A673 (cell line): Measurements from ENCODE around the gene COG2.

Experiments used
- CTCF ChIP-seq: fragments of 300-800, 200-600 bp; sonication (generic); conservative IDR thresholded peaks from 2 replicates; pipeline ENCODE4 v1.5.1; 2017; ENCODE audit warnings: low read depth, mild to moderate bottlenecking, antibody characterized with exemption, low read length, moderate library complexity, mixed read lengths
- EZH2 ChIP-seq: fragments of 200-600 bp; sonication (generic); IDR thresholded peaks from 2 replicates; pipeline ENCODE4 v1.6.1; 2017; ENCODE audit warnings: borderline replicate concordance, low read depth, mild to moderate bottlenecking, mixed read lengths, antibody characterized with exemption, low read length; ENCODE audit not compliant: poor library complexity, severe bottlenecking

- no peak for TF ChIP-seq CTCF
- TF ChIP-seq EZH2 = no peak
Measured at GRCh38 chr1:230694991-230695390, 52.7 kb downstream of the COG2 start.
